DMS 273 (cell line): Measurements from ENCODE around the gene RTL9.
A peak's percentile ranks its signal among the peaks of the same experiment; 100 is the strongest.
"Not testable (repeated sequence)": the region's sequence is repeated elsewhere in the genome, so short reads cannot be mapped to it uniquely, and the experiment has no call there.

Source experiments
- DNase-seq: peaks from one replicate; lab custom pipeline; 2025; ENCODE audit not compliant: unreplicated experiment; lab: John Stamatoyannopoulos, UW

RTL9 gene

GRCh38 chrX:110404376-110404775 lies 45.7 kb downstream of the RTL9 start:
- no peak for DNase-seq

- not testable (repeated sequence) for DNase-seq
Measured at GRCh38 chrX:110406250-110406649, 47.6 kb downstream of the RTL9 start.

- DNase-seq, result no peak
Measured at GRCh38 chrX:110406822-110407221, 48.2 kb downstream of the RTL9 start.

- DNase-seq, result peak; percentile 89
Measured at GRCh38 chrX:110407910-110408545, 49.4 kb downstream of the RTL9 start.
